HCT116 (cell line): Measurements from ENCODE around the gene SETD1A. TPM values are rescaled to one million over a fixed set of nuclear protein-coding genes. Genes with fewer than 3 reads are reported as not detected.
A peak's percentile ranks its signal among the peaks of the same experiment; 100 is the strongest.
"Not testable (repeated sequence)": the region's sequence is repeated elsewhere in the genome, so short reads cannot be mapped to it uniquely, and the experiment has no call there.

Experiments
- ATAC-seq: fragments of 200-7000 bp; cut with Tn5 transposase; 2 replicates; pipeline ENCODE4 v1.9.1; 2020; ENCODE audit warnings: mild to moderate bottlenecking, moderate library complexity
- BruUV-seq: library from RNA; stranded (reverse); fragments of 400-500 nt; replicated peaks from 2 replicates; lab custom pipeline; 2021; lab: Mats Ljungman, UMichigan
- CTCF ChIA-PET: fragments of 300-600 bp; sonication (Branson Sonifier 250); formaldehyde crosslinking; loops from one replicate; lab custom pipeline; 2021; ENCODE audit warnings: antibody characterized with exemption; lab: Charles Lee
- POLR2A ChIA-PET: fragments of 300-600, 350-600 bp; sonication (Branson Sonifier 250); formaldehyde crosslinking; loops from one replicate; lab custom pipeline; 2021; ENCODE audit warnings: antibody characterized with exemption; lab: Charles Lee
- RAD21 ChIA-PET, 2 experiments: fragments of 300-600 bp; sonication (Branson Sonifier 250); formaldehyde crosslinking; loops; one replicate each; lab custom pipeline; 2023; ENCODE audit warnings: low total read pairs in 2 of 2; ENCODE audit not compliant: uncharacterized antibody in 2 of 2, unreplicated experiment in 2 of 2, low non-redundant PET in 1 of 2; lab: Charles Lee
- DNase-seq: peaks from one replicate; pipeline ENCODE4 v3.0.0-alpha.2; 2010; ENCODE audit warnings: low read depth, low spot score
- H2AFZ ChIP-seq: fragments of 200-600 bp; shearing (Covaris generic), sonication (generic); 2 replicates; pipeline ENCODE4 v1.6.1; 2017; ENCODE audit warnings: low read depth, mixed run types, mixed read lengths, antibody characterized with exemption, low read length; ENCODE audit not compliant: poor library complexity, severe bottlenecking
- H3K27ac ChIP-seq: 2 replicates; pipeline ENCODE4 v1.5.1; 2012; ENCODE audit warnings: low read depth, low read length
- H3K27me3 ChIP-seq: fragments of 200-600 bp; sonication (generic); 2 replicates; pipeline ENCODE4 v1.6.1; 2016; ENCODE audit warnings: mixed run types, low read length, mixed read lengths; ENCODE audit not compliant: insufficient read depth
- H3K36me3 ChIP-seq, 2 experiments: fragments of 200-500 bp in 1 of 2; fragments of 200-600 bp in 1 of 2; sonication (Bioruptor generic) in 1 of 2; sonication (generic) in 1 of 2; 2 replicates each; pipeline versions ENCODE4 v1.5.1 to v1.6.1; 2014 to 2016; ENCODE audit warnings: low read length in 2 of 2, inconsistent platforms in 1 of 2, mixed read lengths in 1 of 2, mixed run types in 1 of 2; ENCODE audit not compliant: insufficient read depth in 2 of 2, control insufficient read depth in 1 of 2
- H3K4me1 ChIP-seq, 2 experiments: fragments of 200-600 bp in 1 of 2; sonication (generic) in 1 of 2; 2 replicates each; pipeline versions ENCODE4 v1.5.1 to v1.6.1; 2012 to 2017; ENCODE audit warnings: low read length in 2 of 2, inconsistent platforms in 1 of 2, mild to moderate bottlenecking in 1 of 2, mixed read lengths in 1 of 2, mixed run types in 1 of 2, moderate library complexity in 1 of 2; ENCODE audit not compliant: insufficient read depth in 2 of 2, control insufficient read depth in 1 of 2
- H3K4me2 ChIP-seq: fragments of 200-600 bp; sonication (generic); 2 replicates; pipeline ENCODE4 v1.6.1; 2017; ENCODE audit warnings: mixed run types, low read length, mixed read lengths
- H3K4me3 ChIP-seq, 2 experiments: fragments of 200-600 bp in 1 of 2; sonication (generic) in 1 of 2; replicated peaks in 1 of 2; 2 replicates each; pipeline ENCODE4 v1.5.1; 2011 to 2016; ENCODE audit warnings: low read length in 2 of 2, control low read depth in 1 of 2, low read depth in 1 of 2, mild to moderate bottlenecking in 1 of 2, mixed read lengths in 1 of 2, mixed run types in 1 of 2
- H3K79me2 ChIP-seq: fragments of 200-600 bp; sonication (generic); 2 replicates; pipeline ENCODE4 v1.6.1; 2017; ENCODE audit warnings: mild to moderate bottlenecking, mixed run types, low read length, moderate library complexity, mixed read lengths; ENCODE audit not compliant: insufficient read depth
- H3K9ac ChIP-seq: fragments of 200-600 bp; sonication (generic); 2 replicates; pipeline ENCODE4 v1.6.1; 2016; ENCODE audit warnings: low read length, mixed read lengths
- H3K9me2 ChIP-seq: fragments of 200-600 bp; sonication (generic), shearing (Covaris generic); 2 replicates; pipeline ENCODE4 v1.6.1; 2017; ENCODE audit warnings: mixed run types, mild to moderate bottlenecking, moderate library complexity; ENCODE audit not compliant: insufficient read depth
- H3K9me3 ChIP-seq, 2 experiments: fragments of 200-500 bp in 1 of 2; fragments of 200-600 bp in 1 of 2; sonication (Bioruptor generic) in 1 of 2; sonication (generic) in 1 of 2; 2 replicates each; pipeline ENCODE4 v1.6.1; 2014 to 2017; ENCODE audit warnings: low read length in 2 of 2, mixed read lengths in 2 of 2, inconsistent platforms in 1 of 2, low read depth in 1 of 2, mild to moderate bottlenecking in 1 of 2, mixed run types in 1 of 2, moderate library complexity in 1 of 2; ENCODE audit not compliant: control insufficient read depth in 1 of 2, insufficient read depth in 1 of 2
- H4K20me1 ChIP-seq: fragments of 200-600 bp; sonication (generic), shearing (Covaris generic); 2 replicates; pipeline ENCODE4 v1.6.1; 2017; ENCODE audit warnings: mixed run types, mild to moderate bottlenecking, moderate library complexity; ENCODE audit not compliant: insufficient read depth
- CBX3 ChIP-seq: IDR thresholded peaks from 2 replicates; pipeline ENCODE4 v1.6.1; 2012; ENCODE audit warnings: low read depth
- EZH2 ChIP-seq: fragments of 200-600 bp; sonication (generic); IDR thresholded peaks from 2 replicates; pipeline ENCODE4 v1.6.1; 2017; ENCODE audit warnings: antibody characterized with exemption, mixed run types
- RAD21 ChIP-seq: IDR thresholded peaks from 2 replicates; pipeline ENCODE4 v1.6.1; 2012; ENCODE audit warnings: low read depth, mild to moderate bottlenecking
- ZNF274 ChIP-seq: fragments of 200-500 bp; sonication (Bioruptor generic); IDR thresholded peaks from 2 replicates; pipeline ENCODE4 v1.6.1; 2014; ENCODE audit warnings: mild to moderate bottlenecking, low read depth, low read length, inconsistent platforms
- intact Hi-C: fragments of 100-400 bp; cut with micrococcal nuclease; formaldehyde crosslinking; loops from 2 replicates; pipeline ENCODE4 v1.10.0; 2022
- total RNA-seq: library from RNA; stranded (reverse); gene quantifications from one replicate; pipeline ENCODE4 v1.2.1, GENCODE V29; 2021; ENCODE audit not compliant: unreplicated experiment
- TF ChIP-seq, protein P1 (sequence below), 3 experiments: fragments of 200-600 bp in 1 of 3; sonication (generic) in 1 of 3; IDR thresholded peaks in 2 of 3; conservative IDR thresholded peaks in 1 of 3; 2 replicates each; pipeline ENCODE4 v1.5.1; 2012 to 2017; ENCODE audit warnings: low read depth in 2 of 3, low read length in 2 of 3, antibody characterized with exemption in 1 of 3, borderline replicate concordance in 1 of 3, control low read depth in 1 of 3, mild to moderate bottlenecking in 1 of 3, mixed read lengths in 1 of 3, mixed run types in 1 of 3, moderate library complexity in 1 of 3; ENCODE audit not compliant: insufficient read depth in 1 of 3

SETD1A gene
- total RNA-seq, 1 experiment from 2014 or later = 26.9 TPM

- TF ChIP-seq, protein P1, sequence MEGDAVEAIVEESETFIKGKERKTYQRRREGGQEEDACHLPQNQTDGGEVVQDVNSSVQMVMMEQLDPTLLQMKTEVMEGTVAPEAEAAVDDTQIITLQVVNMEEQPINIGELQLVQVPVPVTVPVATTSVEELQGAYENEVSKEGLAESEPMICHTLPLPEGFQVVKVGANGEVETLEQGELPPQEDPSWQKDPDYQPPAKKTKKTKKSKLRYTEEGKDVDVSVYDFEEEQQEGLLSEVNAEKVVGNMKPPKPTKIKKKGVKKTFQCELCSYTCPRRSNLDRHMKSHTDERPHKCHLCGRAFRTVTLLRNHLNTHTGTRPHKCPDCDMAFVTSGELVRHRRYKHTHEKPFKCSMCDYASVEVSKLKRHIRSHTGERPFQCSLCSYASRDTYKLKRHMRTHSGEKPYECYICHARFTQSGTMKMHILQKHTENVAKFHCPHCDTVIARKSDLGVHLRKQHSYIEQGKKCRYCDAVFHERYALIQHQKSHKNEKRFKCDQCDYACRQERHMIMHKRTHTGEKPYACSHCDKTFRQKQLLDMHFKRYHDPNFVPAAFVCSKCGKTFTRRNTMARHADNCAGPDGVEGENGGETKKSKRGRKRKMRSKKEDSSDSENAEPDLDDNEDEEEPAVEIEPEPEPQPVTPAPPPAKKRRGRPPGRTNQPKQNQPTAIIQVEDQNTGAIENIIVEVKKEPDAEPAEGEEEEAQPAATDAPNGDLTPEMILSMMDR (IDR thresholded peaks at IDR 0.05 in 2 of 3, conservative IDR thresholded peaks at IDR 0.05 in 1 of 3; ENCODE audit: borderline replicate concordance in 1 of 3, insufficient read depth in 1 of 3, low read depth in 2 of 3, low read length in 2 of 3) = peak in 2 of 3 experiments; percentile 70 to 76; a peak in 5 of 6 replicates
- TF ChIP-seq CBX3 = no peak
- H2AFZ ChIP-seq = no peak overlapping the region
- ChIA-PET CTCF (no interaction called here), RAD21 (interaction anchor here in 1 of 2 experiments (0.7 kb wide), 1 partner anchor 107 kb away, joined by 3 read pairs; no protein-coding TSS in a partner anchor), POLR2A (interaction anchor here (0.7 kb wide), 1 partner anchor 209 kb away, joined by 3 read pairs; no protein-coding TSS in a partner anchor)
- no TSS peak for BruUV-seq
- no peaks in the 10 kb centered on the region for H3K9me2 ChIP-seq
- H3K4me2 ChIP-seq = no peak overlapping the region
- H3K36me3 ChIP-seq = peaks cover 9 to 26% of the 10 kb centered on the region in 2 experiments
- no peak overlapping the region for H3K4me3 ChIP-seq
- no peaks in the 10 kb centered on the region for H3K4me1 ChIP-seq
- no peak overlapping the region for H3K27ac ChIP-seq
- no peaks in the 10 kb centered on the region for H3K27me3 ChIP-seq
- peak; percentile 85 for ATAC-seq
- intact Hi-C loops = no loop called here
- H3K9ac ChIP-seq = no peak overlapping the region
- H3K9me3 ChIP-seq = no peaks in the 10 kb centered on the region
- peaks cover 2% of the 10 kb centered on the region; the same call in 1 of the 2 replicates for H3K79me2 ChIP-seq
- DNase-seq = no peak
- H4K20me1 ChIP-seq = no peaks in the 10 kb centered on the region
These were observed 22.6 kb upstream of the SETD1A start for GRCh38 chr16:30934827-30935557.

- peaks cover 5 to 12% of the 10 kb centered on the region in 2 experiments; a peak in 3 of 4 replicates for H3K4me1 ChIP-seq
- ChIA-PET CTCF (no interaction called here), POLR2A (no interaction called here), RAD21 (no interaction called here)
- H3K4me2 ChIP-seq = no peak overlapping the region
- H3K27me3 ChIP-seq = no peaks in the 10 kb centered on the region
- H3K27ac ChIP-seq = 0 out of 2 replicates have a peak overlapping the region, but pooled peaks have one; percentile 18
- H3K4me3 ChIP-seq = no peak overlapping the region
- no peak overlapping the region for H2AFZ ChIP-seq
- BruUV-seq = no TSS peak
- peaks cover 0 to 11% of the 10 kb centered on the region in 2 experiments; a peak in 3 of 4 replicates for H3K36me3 ChIP-seq
- no peaks in the 10 kb centered on the region for H4K20me1 ChIP-seq
- ATAC-seq (no peak), DNase-seq (no peak)
- H3K79me2 ChIP-seq = peaks cover 2% of the 10 kb centered on the region; the same call in 1 of the 2 replicates
- H3K9ac ChIP-seq = no peak overlapping the region
- no peaks in the 10 kb centered on the region for H3K9me3 ChIP-seq
- intact Hi-C loops = no loop called here
- no peaks in the 10 kb centered on the region for H3K9me2 ChIP-seq
- TF ChIP-seq ZNF274 (no peak), RAD21 (no peak), EZH2 (no peak)
These were observed 19.9 kb upstream of the SETD1A start for GRCh38 chr16:30937692-30938091.

GRCh38 chr16:30939571-30939970 lies 18.0 kb upstream of the SETD1A start:
- H3K27me3 ChIP-seq, H3K9me3 ChIP-seq, intact Hi-C loops, H3K4me3 ChIP-seq, H3K4me2 ChIP-seq, ATAC-seq, H2AFZ ChIP-seq, H3K27ac ChIP-seq, DNase-seq, H3K79me2 ChIP-seq, BruUV-seq, H4K20me1 ChIP-seq, H3K9me2 ChIP-seq, H3K9ac ChIP-seq, RAD21 ChIA-PET: not testable (repeated sequence)
- H3K36me3 ChIP-seq = peaks cover 5 to 22% of the 10 kb centered on the region in 2 experiments
- peaks cover 5 to 12% of the 10 kb centered on the region in 2 experiments; a peak in 3 of 4 replicates for H3K4me1 ChIP-seq
- CTCF ChIA-PET = interaction anchor here (0.8 to 1.4 kb wide), 2 partner anchors 10 to 133 kb away, joined by 3 read pairs; no protein-coding TSS in a partner anchor
- POLR2A ChIA-PET = interaction anchor here (1.2 to 1.3 kb wide), 2 partner anchors 12 to 95 kb away, joined by 3 to 4 read pairs; no protein-coding TSS in a partner anchor
